Kidney epithelial cell (primary cell): ENCODE measurements around the gene STX16. TPM values are rescaled to one million over a fixed set of nuclear protein-coding genes. Genes with fewer than 3 reads are reported as not detected.
A peak's percentile ranks its signal among the peaks of the same experiment; 100 is the strongest.

Experiments used
- DNase-seq: peaks from one replicate; pipeline ENCODE4 v3.0.0-alpha.2; 2010; ENCODE audit warnings: low read depth
- H3K27me3 ChIP-seq: 2 replicates; pipeline ENCODE4 v1.6.0; 2011; ENCODE audit warnings: low read length; ENCODE audit not compliant: control insufficient read depth, insufficient read depth
- H3K36me3 ChIP-seq: 2 replicates; pipeline ENCODE4 v1.5.1; 2011; ENCODE audit warnings: low read length; ENCODE audit not compliant: control insufficient read depth, insufficient read depth
- H3K4me3 ChIP-seq: 2 replicates; pipeline ENCODE4 v1.5.1; 2011; ENCODE audit warnings: low read depth, mild to moderate bottlenecking, control low read depth, low read length
- total RNA-seq: library from RNA; depleted of rRNA; stranded (reverse); fragments of >200 nt; gene quantifications from 2 replicates; pipeline ENCODE4 v1.2.3, GENCODE V29; 2015
- TF ChIP-seq, protein P1 (sequence below): IDR thresholded peaks from 2 replicates; pipeline ENCODE4 v1.5.1; 2011; ENCODE audit warnings: mild to moderate bottlenecking, moderate library complexity, low read length, control low read depth, inconsistent platforms; ENCODE audit not compliant: insufficient read depth, poor library complexity, severe bottlenecking

STX16 gene
- total RNA-seq, 1 donor from 2014 or later, result 53.6 TPM

GRCh38 chr20:58684291-58684690 lies 33.2 kb downstream of the STX16 start:
- DNase-seq, result peak; percentile 7
- TF ChIP-seq, protein P1, sequence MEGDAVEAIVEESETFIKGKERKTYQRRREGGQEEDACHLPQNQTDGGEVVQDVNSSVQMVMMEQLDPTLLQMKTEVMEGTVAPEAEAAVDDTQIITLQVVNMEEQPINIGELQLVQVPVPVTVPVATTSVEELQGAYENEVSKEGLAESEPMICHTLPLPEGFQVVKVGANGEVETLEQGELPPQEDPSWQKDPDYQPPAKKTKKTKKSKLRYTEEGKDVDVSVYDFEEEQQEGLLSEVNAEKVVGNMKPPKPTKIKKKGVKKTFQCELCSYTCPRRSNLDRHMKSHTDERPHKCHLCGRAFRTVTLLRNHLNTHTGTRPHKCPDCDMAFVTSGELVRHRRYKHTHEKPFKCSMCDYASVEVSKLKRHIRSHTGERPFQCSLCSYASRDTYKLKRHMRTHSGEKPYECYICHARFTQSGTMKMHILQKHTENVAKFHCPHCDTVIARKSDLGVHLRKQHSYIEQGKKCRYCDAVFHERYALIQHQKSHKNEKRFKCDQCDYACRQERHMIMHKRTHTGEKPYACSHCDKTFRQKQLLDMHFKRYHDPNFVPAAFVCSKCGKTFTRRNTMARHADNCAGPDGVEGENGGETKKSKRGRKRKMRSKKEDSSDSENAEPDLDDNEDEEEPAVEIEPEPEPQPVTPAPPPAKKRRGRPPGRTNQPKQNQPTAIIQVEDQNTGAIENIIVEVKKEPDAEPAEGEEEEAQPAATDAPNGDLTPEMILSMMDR, result no peak
- no peaks in the 10 kb centered on the region for H3K36me3 ChIP-seq
- H3K27me3 ChIP-seq, result no peaks in the 10 kb centered on the region
- no peak overlapping the region for H3K4me3 ChIP-seq

DNA sequence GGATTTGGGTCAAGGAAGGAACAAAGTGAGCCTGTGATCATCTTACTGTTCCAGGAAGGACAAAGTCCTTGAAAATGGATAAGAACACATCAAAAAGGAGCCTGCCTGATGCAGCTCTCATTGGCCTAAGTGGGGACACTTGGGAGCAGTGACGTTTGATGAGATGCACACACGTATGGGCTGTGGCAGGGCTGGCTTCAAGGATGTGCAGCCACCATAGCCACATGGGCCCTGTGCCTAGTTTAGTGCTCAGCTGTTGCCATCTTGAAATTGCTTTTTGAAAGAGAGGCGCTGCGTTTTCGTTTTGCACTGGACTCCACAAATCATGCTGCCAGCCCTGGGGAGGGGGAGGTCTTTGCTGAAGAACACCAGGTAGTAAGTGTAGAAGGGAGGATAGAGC lies 34.9 kb downstream of the STX16 start:
- DNase-seq, result no peak
- H3K36me3 ChIP-seq, result no peaks in the 10 kb centered on the region
- TF ChIP-seq, protein P1, result no peak
- no peaks in the 10 kb centered on the region for H3K27me3 ChIP-seq
- H3K4me3 ChIP-seq, result no peak overlapping the region

DNA sequence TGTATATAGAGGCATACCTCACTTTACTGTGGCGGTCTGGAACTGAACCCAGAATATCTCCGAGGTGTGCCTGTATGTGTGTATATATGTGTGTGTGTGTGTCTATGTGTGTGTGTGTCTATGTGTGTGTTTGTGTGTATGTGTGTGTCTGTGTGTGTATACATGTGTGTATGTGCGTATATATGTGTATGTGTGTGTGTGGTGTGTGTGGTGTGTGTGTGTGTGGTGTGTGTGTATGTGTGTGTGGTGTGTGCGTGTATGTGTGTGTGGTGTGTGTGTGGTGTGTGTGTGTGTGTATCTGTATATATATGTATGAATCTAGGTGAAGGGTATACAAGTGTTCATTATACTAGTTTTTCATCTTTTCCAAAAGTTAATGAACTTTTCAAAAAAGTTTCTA lies 37.3 kb downstream of the STX16 start:
- no peaks in the 10 kb centered on the region for H3K27me3 ChIP-seq
- TF ChIP-seq, protein P1, result no peak
- H3K4me3 ChIP-seq, result no peak overlapping the region
- peaks cover 1% of the 10 kb centered on the region for H3K36me3 ChIP-seq
- DNase-seq, result no peak

DNA sequence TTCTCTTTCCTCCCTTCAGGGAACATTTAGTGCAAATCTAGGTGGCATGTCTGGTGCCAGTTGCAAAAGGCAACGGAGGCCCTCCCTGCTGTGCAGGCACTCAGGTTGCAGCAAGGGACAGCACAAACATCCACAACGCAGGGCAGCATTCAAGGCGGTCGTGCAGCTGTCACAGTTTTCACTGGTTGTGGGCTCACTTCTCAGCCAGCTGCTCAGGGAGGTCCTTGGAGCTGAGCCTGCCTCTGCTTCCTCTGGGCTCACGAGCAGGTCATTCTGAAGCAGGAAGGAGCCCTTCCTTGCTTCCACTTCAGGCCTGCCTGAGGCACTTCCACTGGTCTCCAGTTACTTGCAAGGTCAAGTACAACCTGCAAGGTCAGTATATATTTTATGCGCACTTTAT lies 37.8 kb downstream of the STX16 start:
- H3K36me3 ChIP-seq, result peaks cover 1% of the 10 kb centered on the region
- H3K4me3 ChIP-seq, result no peak overlapping the region
- TF ChIP-seq, protein P1, result no peak
- DNase-seq, result no peak
- H3K27me3 ChIP-seq, result no peaks in the 10 kb centered on the region

- no peak overlapping the region for H3K4me3 ChIP-seq
- H3K36me3 ChIP-seq, result peaks cover 1% of the 10 kb centered on the region
- TF ChIP-seq, protein P1, result no peak
- no peaks in the 10 kb centered on the region for H3K27me3 ChIP-seq
- no peak for DNase-seq
These were observed 39.5 kb downstream of the STX16 start for GRCh38 chr20:58690396-58691135.
